Panc1 (cell line): ENCODE results near the gene DHRS4. TPM values are rescaled to one million over a fixed set of nuclear protein-coding genes. Genes with fewer than 3 reads are reported as not detected.
"Not testable (repeated sequence)": the region's sequence is repeated elsewhere in the genome, so short reads cannot be mapped to it uniquely, and the experiment has no call there.

Source experiments
- ATAC-seq: fragments of 200-7000 bp; cut with Tn5 transposase; 2 replicates; pipeline ENCODE4 v1.9.1; 2020; ENCODE audit warnings: mild to moderate bottlenecking, moderate library complexity
- BruUV-seq: library from RNA; stranded (reverse); fragments of 400-500 nt; replicated peaks from 2 replicates; lab custom pipeline; 2021; lab: Mats Ljungman, UMichigan
- CTCF ChIA-PET: fragments of 300-600 bp; sonication (Branson Sonifier 250); formaldehyde crosslinking; loops from one replicate; lab custom pipeline; 2022; ENCODE audit warnings: antibody characterized with exemption; lab: Charles Lee
- POLR2A ChIA-PET: fragments of 300-600 bp; sonication (Branson Sonifier 250); formaldehyde crosslinking; loops from one replicate; lab custom pipeline; 2022; ENCODE audit warnings: antibody characterized with exemption; lab: Charles Lee
- DNase-seq: peaks from one replicate; pipeline ENCODE4 v3.0.0-alpha.2; 2010; ENCODE audit warnings: low read depth, low spot score
- H3K27ac ChIP-seq: 2 replicates; pipeline ENCODE4 v1.5.1; 2011; ENCODE audit warnings: mild to moderate bottlenecking, low read length, inconsistent platforms
- H3K27me3 ChIP-seq: fragments of 200-500 bp; sonication (Bioruptor generic); 2 replicates; pipeline ENCODE4 v1.6.0; 2014; ENCODE audit warnings: low read length, inconsistent platforms; ENCODE audit not compliant: control insufficient read depth, insufficient read depth
- H3K36me3 ChIP-seq: fragments of 200-500 bp; sonication (Bioruptor generic); 2 replicates; pipeline ENCODE4 v1.5.1; 2014; ENCODE audit warnings: inconsistent platforms, mild to moderate bottlenecking, low read length, moderate library complexity; ENCODE audit not compliant: control insufficient read depth, insufficient read depth
- H3K4me1 ChIP-seq: 2 replicates; pipeline ENCODE4 v1.5.1; 2011; ENCODE audit warnings: inconsistent platforms, mild to moderate bottlenecking, low read length, moderate library complexity; ENCODE audit not compliant: control insufficient read depth, insufficient read depth
- H3K4me3 ChIP-seq, 2 experiments: 2 replicates each; pipeline ENCODE4 v1.5.1; 2011 to 2012; ENCODE audit warnings: low read depth in 2 of 2, low read length in 2 of 2, mild to moderate bottlenecking in 2 of 2, inconsistent platforms in 1 of 2, moderate library complexity in 1 of 2
- H3K9me3 ChIP-seq: fragments of 200-500 bp; sonication (Bioruptor generic); 2 replicates; pipeline ENCODE4 v1.5.1; 2014; ENCODE audit warnings: low read depth, mild to moderate bottlenecking, inconsistent platforms, low read length, moderate library complexity; ENCODE audit not compliant: control insufficient read depth, insufficient read depth
- in situ Hi-C: cut with HindIII; loops from 2 replicates; pipeline ENCODE4 v1.10.0; 2016; ENCODE audit warnings: low sequenced_read_pairs, low pct_unique_long_range_greater_than_20kb
- intact Hi-C: fragments of 100-400 bp; cut with micrococcal nuclease; formaldehyde crosslinking; loops from one replicate; pipeline ENCODE4 v1.10.0; 2022; ENCODE audit not compliant: unreplicated experiment
- total RNA-seq: library from RNA; stranded (reverse); gene quantifications from one replicate; pipeline ENCODE4 v1.2.1, GENCODE V29; 2021; ENCODE audit not compliant: unreplicated experiment
- TF ChIP-seq, protein P1 (sequence below): fragments of 450-650 bp; IDR thresholded peaks from 2 replicates; pipeline ENCODE4 v1.5.1; 2017; ENCODE audit warnings: mild to moderate bottlenecking

DHRS4 gene
- total RNA-seq, 1 experiment from 2014 or later, result 13.5 TPM

DNA sequence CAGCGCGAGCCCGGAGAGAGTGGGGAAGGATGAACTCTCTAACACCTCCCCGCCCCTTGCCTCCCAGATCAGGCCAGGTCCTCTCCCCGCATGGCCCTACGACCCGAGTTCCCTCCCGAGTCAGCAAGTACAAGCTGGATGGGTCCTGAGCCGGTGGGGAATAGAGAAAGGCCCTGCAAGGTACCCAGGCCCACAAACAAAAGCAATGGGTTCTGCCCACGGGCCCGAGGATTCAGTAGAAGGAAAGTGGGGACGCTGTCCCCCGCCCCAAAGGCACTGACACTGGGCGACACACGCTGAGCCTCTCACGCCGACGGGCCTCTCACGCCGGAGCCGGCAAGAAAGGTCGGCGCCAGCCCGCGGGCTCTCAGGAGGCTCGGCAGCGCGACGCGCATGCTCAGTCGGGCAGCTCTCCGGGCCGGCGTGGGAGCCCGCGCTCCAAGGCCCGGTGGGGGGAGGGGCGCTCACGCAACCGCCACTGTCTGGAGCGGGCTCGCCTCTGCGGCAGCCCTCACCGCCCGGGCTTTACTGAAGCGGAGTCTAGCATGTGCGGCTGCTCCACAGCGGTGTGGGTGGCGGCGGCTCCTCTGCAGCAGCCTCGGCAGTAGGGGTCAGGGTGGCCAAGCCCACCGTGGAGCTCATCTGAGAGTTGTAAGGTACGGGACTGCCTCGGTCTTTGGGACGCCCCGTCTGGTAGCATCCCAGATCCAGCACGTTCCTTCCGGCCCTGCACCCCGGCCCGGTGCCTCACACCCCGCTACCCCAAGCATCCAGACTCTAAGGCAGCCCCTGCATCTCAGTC, 16.1 kb downstream of the DHRS4 start:
- H3K4me1 ChIP-seq, in situ Hi-C loops, H3K36me3 ChIP-seq, intact Hi-C loops, H3K27ac ChIP-seq, H3K27me3 ChIP-seq, DNase-seq, CTCF ChIA-PET, POLR2A ChIA-PET, BruUV-seq, H3K9me3 ChIP-seq: not testable (repeated sequence)
- ATAC-seq, result peak; percentile 80
- H3K4me3 ChIP-seq, result peak overlapping the region; percentile 7 to 23; a peak in 1 of 4 replicates

DNA sequence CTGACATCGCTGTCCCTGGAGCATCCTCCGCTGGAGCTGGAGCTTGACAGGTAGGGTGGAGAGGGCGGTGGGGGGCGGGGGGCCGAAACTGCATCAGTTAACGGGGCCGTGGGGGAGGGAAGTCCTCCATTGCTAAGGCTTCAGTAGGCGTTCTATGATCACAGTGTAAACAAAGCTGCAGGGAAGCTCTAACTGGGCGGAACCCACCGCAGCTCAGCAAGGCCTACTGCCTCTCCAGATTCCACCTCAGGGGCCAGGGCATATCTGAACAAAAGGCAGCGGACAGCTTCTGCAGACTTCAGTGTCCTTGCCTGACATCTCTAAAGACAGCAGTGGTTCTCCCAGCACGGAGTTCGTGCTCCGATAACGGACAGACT, 16.7 kb downstream of the DHRS4 start:
- BruUV-seq, POLR2A ChIA-PET, H3K4me3 ChIP-seq, H3K27ac ChIP-seq, H3K36me3 ChIP-seq, intact Hi-C loops, CTCF ChIA-PET, DNase-seq, H3K27me3 ChIP-seq, H3K4me1 ChIP-seq, H3K9me3 ChIP-seq, ATAC-seq, in situ Hi-C loops: not testable (repeated sequence)

DNA sequence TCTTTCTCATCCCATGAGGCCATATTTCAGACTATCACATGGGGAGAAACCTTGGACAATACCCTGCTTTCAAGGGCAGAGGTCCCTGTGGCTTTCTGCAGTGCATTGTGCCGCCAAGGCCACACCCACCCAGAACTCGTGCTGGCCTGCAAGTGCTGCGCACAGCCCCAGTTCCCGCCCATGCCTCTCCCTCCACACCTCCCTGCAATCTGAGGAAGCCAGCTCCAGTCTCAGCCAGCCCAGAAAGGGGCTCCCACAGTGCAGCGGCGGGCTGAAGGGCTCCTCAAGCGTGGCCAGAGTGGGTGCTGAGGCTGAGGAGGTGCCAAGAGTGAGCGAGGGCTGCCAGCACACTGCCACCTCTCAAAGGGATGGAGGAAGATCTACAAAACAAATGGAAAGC, 19.6 kb downstream of the DHRS4 start:
- ATAC-seq, DNase-seq, BruUV-seq, H3K27ac ChIP-seq, H3K4me3 ChIP-seq, intact Hi-C loops, H3K36me3 ChIP-seq, H3K9me3 ChIP-seq, POLR2A ChIA-PET, in situ Hi-C loops, CTCF ChIA-PET, H3K27me3 ChIP-seq, H3K4me1 ChIP-seq: not testable (repeated sequence)

DNA sequence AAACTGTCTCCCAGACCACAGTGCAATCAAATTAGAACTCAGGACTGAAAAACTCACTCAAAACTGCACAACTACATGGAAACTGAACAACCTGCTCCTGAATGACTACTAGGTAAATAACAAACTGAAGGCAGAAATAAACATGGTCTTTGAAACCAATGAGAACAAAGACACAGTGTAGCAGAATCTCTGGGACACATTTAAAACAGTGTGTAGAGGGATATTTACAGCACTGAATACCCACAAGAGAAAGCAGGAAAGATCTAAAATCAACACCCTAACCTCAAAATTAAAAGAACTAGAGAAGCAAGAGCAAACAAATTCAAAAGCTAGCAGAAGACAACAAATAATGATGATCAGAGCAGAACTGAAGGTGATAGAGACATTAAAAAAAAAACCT, 20.5 kb downstream of the DHRS4 start:
- intact Hi-C loops, in situ Hi-C loops: not testable (repeated sequence)

DNA sequence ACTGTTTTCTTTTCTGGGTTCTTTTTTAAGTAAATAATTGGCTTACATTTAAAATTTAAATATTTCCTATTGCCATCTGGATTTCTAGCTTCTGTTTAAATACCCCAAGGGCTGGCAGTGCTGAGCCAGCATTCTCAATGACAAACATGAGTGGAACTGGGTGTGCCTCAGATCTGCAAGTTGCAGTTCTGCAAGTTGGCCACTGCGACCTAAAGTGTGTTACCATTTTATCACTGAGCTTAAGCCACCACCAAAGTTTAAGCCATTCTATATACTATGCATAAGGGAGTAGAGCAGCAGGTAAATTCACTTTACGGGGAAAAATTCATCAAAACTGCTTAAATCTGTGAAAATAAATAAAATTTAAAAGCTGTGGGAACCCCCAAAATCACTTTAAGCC, 23.6 kb downstream of the DHRS4 start:
- BruUV-seq, H3K27me3 ChIP-seq, H3K27ac ChIP-seq, H3K4me1 ChIP-seq, H3K4me3 ChIP-seq, intact Hi-C loops, H3K9me3 ChIP-seq, CTCF ChIA-PET, POLR2A ChIA-PET, DNase-seq, in situ Hi-C loops, H3K36me3 ChIP-seq: not testable (repeated sequence)
- TF ChIP-seq, protein P1, sequence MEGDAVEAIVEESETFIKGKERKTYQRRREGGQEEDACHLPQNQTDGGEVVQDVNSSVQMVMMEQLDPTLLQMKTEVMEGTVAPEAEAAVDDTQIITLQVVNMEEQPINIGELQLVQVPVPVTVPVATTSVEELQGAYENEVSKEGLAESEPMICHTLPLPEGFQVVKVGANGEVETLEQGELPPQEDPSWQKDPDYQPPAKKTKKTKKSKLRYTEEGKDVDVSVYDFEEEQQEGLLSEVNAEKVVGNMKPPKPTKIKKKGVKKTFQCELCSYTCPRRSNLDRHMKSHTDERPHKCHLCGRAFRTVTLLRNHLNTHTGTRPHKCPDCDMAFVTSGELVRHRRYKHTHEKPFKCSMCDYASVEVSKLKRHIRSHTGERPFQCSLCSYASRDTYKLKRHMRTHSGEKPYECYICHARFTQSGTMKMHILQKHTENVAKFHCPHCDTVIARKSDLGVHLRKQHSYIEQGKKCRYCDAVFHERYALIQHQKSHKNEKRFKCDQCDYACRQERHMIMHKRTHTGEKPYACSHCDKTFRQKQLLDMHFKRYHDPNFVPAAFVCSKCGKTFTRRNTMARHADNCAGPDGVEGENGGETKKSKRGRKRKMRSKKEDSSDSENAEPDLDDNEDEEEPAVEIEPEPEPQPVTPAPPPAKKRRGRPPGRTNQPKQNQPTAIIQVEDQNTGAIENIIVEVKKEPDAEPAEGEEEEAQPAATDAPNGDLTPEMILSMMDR, result peak; percentile 31; the same call in 1 of the 2 replicates
- peak; percentile 71; the same call in 1 of the 2 replicates for ATAC-seq

More for the DNA sequence above, 20.5 kb downstream of the DHRS4 start:
- H3K9me3 ChIP-seq, H3K27me3 ChIP-seq, POLR2A ChIA-PET, H3K36me3 ChIP-seq, ATAC-seq, BruUV-seq, H3K4me1 ChIP-seq, CTCF ChIA-PET, DNase-seq, H3K27ac ChIP-seq, H3K4me3 ChIP-seq: not testable (repeated sequence)

DNA sequence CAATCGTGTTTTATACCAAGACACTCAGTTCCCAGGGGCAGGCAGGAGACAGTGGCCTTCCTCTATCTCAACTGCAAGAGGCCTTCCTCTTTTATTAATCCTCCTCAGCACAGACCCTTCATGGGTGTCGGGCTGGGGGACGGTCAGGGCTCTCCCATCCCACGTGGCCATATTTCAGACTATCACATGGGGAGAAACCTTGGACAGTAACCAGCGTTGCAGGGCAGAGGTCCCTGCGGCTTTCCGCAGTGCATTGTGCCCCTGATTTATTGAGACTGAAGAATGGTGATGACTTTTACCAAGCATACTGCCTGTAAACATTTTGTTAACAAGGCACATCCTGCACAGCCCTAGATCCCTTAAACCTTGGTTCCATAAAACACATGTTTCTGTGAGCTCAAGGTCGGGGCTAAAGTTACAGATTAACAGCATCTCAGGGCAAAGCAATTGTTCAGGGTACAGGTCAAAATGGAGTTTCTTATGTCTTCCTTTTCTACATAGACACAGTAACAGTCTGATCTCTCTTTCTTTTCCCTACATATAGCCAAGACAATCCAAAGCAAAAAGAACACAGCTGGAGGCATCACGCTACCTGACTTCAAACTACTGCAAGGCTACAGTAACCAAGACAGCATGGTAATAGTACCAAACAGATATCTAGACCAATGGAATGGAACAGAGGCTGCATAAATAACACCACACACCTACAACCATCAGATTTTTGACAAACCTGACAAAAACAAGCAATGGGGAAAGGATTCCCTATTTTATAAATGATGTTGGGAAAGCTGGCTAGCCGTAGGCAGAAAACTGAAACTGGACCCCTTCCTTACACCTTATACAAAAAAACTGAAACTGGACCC, 28.6 kb downstream of the DHRS4 start:
- DNase-seq, BruUV-seq, intact Hi-C loops, H3K27me3 ChIP-seq, H3K4me3 ChIP-seq, H3K9me3 ChIP-seq, H3K36me3 ChIP-seq, POLR2A ChIA-PET, H3K4me1 ChIP-seq, H3K27ac ChIP-seq, in situ Hi-C loops, ATAC-seq: not testable (repeated sequence)
- CTCF ChIA-PET, result interaction anchor here (0.7 kb wide), 1 partner anchor 280 kb away, joined by 3 read pairs; no protein-coding TSS in a partner anchor
